HL-60 (cell line): Measurements from ENCODE around the gene UPP2.

Experiments
- DNase-seq, 2 experiments: peaks; one replicate each; pipeline ENCODE4 v3.0.0-alpha.2; 2010 to 2020; ENCODE audit warnings: low read depth in 1 of 2, low spot score in 1 of 2
- H3K27ac ChIP-seq: fragments of 250-450 bp; sonication (Bioruptor Pico); replicated peaks from 2 replicates; pipeline ENCODE4 v1.5.1; 2020; ENCODE audit warnings: mild to moderate bottlenecking, moderate library complexity
- H3K27me3 ChIP-seq: fragments of 250-450 bp; sonication (Bioruptor Pico); 2 replicates; pipeline ENCODE4 v1.5.1; 2021; ENCODE audit warnings: mild to moderate bottlenecking, moderate library complexity; ENCODE audit not compliant: insufficient read depth, poor library complexity, severe bottlenecking
- H3K4me3 ChIP-seq: replicated peaks from 2 replicates; pipeline ENCODE4 v1.5.1; 2011; ENCODE audit warnings: mild to moderate bottlenecking, control low read depth, low read length; ENCODE audit not compliant: insufficient read depth
- CTCF ChIP-seq: IDR thresholded peaks from one replicate; pipeline ENCODE4 v1.5.1; 2011; ENCODE audit warnings: low read length, control low read depth, inconsistent platforms; ENCODE audit not compliant: insufficient read depth
- GABPA ChIP-seq: IDR thresholded peaks from 2 replicates; pipeline ENCODE4 v1.6.1; 2012; ENCODE audit warnings: low read depth
- POLR2AphosphoS5 ChIP-seq: IDR thresholded peaks from 2 replicates; pipeline ENCODE4 v1.6.1; 2012; ENCODE audit warnings: low read depth
- SPI1 ChIP-seq: IDR thresholded peaks from 2 replicates; pipeline ENCODE4 v1.6.1; 2012; ENCODE audit warnings: low read depth, mild to moderate bottlenecking, borderline replicate concordance
- TF ChIP-seq, protein P1 (sequence below): IDR thresholded peaks from 2 replicates; pipeline ENCODE4 v1.6.1; 2012; ENCODE audit warnings: low read depth; ENCODE audit not compliant: insufficient replicate concordance

UPP2 gene

DNA sequence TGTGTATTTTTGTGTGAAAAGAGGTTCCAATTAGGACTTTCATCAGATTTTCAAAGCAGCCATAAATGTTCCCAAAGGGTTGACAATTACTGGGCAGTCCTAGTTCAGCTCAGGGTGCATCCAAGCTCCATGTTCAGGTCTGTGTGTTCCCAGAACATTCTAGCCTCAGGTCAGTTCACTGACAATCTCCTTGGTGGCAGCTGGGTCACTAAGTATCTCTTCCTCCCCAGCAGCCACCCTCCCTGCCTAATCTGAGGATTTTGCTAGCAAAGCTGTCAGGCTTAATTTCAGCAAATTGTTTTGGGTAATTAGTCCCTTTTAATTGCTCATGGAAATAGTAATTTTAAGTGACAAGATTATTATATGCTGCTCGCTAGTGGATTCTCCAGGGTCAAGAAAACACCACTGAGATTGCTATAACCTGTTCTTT lies 29.8 kb downstream of the UPP2 start:
- Histone ChIP-seq H3K27me3 (no peaks in the 10 kb centered on the region), H3K4me3 (no peak overlapping the region), H3K27ac (no peak overlapping the region)
- TF ChIP-seq GABPA: no peak
- no peak for TF ChIP-seq CTCF
- TF ChIP-seq POLR2AphosphoS5: no peak
- TF ChIP-seq, protein P1, sequence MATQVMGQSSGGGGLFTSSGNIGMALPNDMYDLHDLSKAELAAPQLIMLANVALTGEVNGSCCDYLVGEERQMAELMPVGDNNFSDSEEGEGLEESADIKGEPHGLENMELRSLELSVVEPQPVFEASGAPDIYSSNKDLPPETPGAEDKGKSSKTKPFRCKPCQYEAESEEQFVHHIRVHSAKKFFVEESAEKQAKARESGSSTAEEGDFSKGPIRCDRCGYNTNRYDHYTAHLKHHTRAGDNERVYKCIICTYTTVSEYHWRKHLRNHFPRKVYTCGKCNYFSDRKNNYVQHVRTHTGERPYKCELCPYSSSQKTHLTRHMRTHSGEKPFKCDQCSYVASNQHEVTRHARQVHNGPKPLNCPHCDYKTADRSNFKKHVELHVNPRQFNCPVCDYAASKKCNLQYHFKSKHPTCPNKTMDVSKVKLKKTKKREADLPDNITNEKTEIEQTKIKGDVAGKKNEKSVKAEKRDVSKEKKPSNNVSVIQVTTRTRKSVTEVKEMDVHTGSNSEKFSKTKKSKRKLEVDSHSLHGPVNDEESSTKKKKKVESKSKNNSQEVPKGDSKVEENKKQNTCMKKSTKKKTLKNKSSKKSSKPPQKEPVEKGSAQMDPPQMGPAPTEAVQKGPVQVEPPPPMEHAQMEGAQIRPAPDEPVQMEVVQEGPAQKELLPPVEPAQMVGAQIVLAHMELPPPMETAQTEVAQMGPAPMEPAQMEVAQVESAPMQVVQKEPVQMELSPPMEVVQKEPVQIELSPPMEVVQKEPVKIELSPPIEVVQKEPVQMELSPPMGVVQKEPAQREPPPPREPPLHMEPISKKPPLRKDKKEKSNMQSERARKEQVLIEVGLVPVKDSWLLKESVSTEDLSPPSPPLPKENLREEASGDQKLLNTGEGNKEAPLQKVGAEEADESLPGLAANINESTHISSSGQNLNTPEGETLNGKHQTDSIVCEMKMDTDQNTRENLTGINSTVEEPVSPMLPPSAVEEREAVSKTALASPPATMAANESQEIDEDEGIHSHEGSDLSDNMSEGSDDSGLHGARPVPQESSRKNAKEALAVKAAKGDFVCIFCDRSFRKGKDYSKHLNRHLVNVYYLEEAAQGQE: no peak
- no peak for TF ChIP-seq SPI1
- DNase-seq: no peak

- no peak for DNase-seq
- Histone ChIP-seq H3K27ac (no peak overlapping the region), H3K27me3 (no peaks in the 10 kb centered on the region), H3K4me3 (no peak overlapping the region)
- no peak for TF ChIP-seq GABPA
- TF ChIP-seq POLR2AphosphoS5: no peak
- TF ChIP-seq, protein P1: no peak
- TF ChIP-seq CTCF: no peak
- TF ChIP-seq SPI1: no peak
Measured at GRCh38 chr2:158131919-158132566, 30.4 kb downstream of the UPP2 start.

- Histone ChIP-seq H3K27me3 (no peaks in the 10 kb centered on the region), H3K4me3 (no peak overlapping the region), H3K27ac (no peak overlapping the region)
- TF ChIP-seq CTCF: no peak
- TF ChIP-seq, protein P1: no peak
- no peak for TF ChIP-seq POLR2AphosphoS5
- TF ChIP-seq GABPA: no peak
- no peak for TF ChIP-seq SPI1
- no peak for DNase-seq
Measured at GRCh38 chr2:158134055-158134454, 32.4 kb downstream of the UPP2 start.
